ENCODE measurements around the gene REV3L. TPM values are rescaled to one million over a fixed set of nuclear protein-coding genes. Genes with fewer than 3 reads are reported as not detected.
"Not testable (repeated sequence)": the region's sequence is repeated elsewhere in the genome, so short reads cannot be mapped to it uniquely, and the experiment has no call there.

REV3L gene
- total and polyA plus RNA-seq, 2 donors (not counting 1 experiment from before 2014, with no cell fraction given): 42.9 to 127 TPM

DNA sequence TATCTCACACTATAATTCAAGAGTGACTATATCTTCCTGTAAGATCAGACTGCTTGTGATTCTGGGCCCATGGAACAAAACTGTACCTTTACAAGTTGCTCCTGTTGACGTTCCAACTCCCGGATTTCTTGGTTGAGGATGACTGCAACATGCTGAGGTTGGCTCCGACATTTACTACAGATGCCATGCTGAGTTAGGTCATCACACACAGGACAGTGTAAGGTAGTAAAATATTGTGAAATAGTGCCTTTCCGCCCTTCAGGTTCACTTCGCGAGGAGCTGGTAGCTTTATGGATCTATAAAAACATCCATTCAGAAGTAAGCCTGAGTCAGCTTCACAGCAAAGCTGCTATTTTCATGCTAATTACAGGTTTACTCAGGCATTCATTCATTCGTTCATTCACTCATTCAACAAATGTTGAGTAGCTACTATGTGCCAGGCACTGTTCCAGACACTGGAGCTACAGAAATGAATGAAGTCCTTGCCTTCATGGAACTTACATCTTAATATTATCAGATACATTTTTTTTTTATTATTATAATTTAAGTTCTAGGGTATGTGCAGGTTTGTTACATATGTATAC, 175.7 kb downstream of the REV3L start:
- Histone ChIP-seq H3K36me3 (ENCODE audit: control insufficient read depth, insufficient read depth, low read length) (peaks cover 11% of the 10 kb centered on the region), H3K9me3 (ENCODE audit: control insufficient read depth, insufficient read depth, low read depth, low read length) (no peaks in the 10 kb centered on the region), H3K4me2 (ENCODE audit: extremely low read depth, insufficient read depth, low read length) (no peak overlapping the region), H2AFZ (ENCODE audit: low read length) (no peak overlapping the region), H3K27me3 (ENCODE audit: control insufficient read depth, insufficient read depth, low read length) (no peaks in the 10 kb centered on the region), H3K27ac (ENCODE audit: insufficient read depth, low read length) (no peak overlapping the region), H4K20me1 (ENCODE audit: control insufficient read depth, extremely low read depth, insufficient read depth, low read length) (no peaks in the 10 kb centered on the region), H3K9ac (ENCODE audit: insufficient read depth, low read length) (no peak overlapping the region), H3K79me2 (ENCODE audit: control insufficient read depth, insufficient read depth, low read length) (no peaks in the 10 kb centered on the region), H3K4me1 (ENCODE audit: control insufficient read depth, extremely low read depth, insufficient read depth, low read length) (no peaks in the 10 kb centered on the region), H3K4me3 (replicated peaks in 1 of 4; ENCODE audit: control extremely low read depth in 1 of 4, insufficient read depth in 1 of 4, low read depth in 3 of 4, low read length in 4 of 4) (no peak overlapping the region)
- DNase-seq (ENCODE audit: low read depth in 2 of 2): no peak
- TF ChIP-seq, protein P1, sequence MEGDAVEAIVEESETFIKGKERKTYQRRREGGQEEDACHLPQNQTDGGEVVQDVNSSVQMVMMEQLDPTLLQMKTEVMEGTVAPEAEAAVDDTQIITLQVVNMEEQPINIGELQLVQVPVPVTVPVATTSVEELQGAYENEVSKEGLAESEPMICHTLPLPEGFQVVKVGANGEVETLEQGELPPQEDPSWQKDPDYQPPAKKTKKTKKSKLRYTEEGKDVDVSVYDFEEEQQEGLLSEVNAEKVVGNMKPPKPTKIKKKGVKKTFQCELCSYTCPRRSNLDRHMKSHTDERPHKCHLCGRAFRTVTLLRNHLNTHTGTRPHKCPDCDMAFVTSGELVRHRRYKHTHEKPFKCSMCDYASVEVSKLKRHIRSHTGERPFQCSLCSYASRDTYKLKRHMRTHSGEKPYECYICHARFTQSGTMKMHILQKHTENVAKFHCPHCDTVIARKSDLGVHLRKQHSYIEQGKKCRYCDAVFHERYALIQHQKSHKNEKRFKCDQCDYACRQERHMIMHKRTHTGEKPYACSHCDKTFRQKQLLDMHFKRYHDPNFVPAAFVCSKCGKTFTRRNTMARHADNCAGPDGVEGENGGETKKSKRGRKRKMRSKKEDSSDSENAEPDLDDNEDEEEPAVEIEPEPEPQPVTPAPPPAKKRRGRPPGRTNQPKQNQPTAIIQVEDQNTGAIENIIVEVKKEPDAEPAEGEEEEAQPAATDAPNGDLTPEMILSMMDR (conservative IDR thresholded peaks at IDR 0.05 in 1 of 2, IDR thresholded peaks at IDR 0.05 in 1 of 2; ENCODE audit: low read depth in 1 of 2, low read length in 2 of 2): no peak
- no peak for TF ChIP-seq EZH2 (IDR thresholded peaks at IDR 0.05; ENCODE audit: low read length, missing control alignments)

DNA sequence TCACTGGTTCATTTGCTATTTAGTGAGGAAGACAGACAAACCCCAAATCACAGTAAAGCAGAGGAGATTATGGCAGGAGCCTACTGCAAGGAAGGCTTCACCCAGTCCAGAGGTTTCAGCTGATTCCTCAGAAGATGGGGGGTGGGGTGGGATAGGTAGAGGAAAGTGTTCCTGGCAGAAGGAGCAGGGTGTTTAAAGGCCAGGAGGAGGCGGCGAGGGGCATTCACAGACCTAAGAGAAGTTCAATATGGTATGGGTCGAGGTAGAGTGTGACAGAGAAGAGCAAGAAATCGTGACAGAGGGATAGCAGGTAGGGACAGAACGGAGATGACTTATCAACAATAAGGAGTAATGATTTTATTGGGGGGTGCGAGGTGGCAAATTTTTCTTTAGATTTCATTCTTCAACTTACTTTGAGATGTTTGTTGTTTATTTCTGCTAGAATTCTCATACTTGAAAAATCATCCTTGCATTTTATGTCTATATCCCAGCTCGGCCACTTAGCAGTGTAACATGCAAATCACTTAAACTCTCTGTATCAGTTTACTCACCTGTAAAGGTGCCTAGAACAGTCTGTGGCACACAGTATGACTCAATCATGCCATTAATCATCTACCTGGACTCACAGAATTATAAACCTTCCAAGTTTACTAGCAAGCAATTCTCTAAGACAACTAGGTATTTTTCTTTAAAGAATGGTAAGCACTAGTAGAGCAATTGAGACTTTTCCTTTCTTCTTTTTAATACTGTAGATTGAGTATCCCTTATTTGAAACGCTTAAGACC, 176.7 kb downstream of the REV3L start:
- Histone ChIP-seq H3K79me2 (ENCODE audit: control insufficient read depth, insufficient read depth, low read length) (no peaks in the 10 kb centered on the region), H3K4me3 (replicated peaks in 1 of 4; ENCODE audit: control extremely low read depth in 1 of 4, insufficient read depth in 1 of 4, low read depth in 3 of 4, low read length in 4 of 4) (no peak overlapping the region), H3K27me3 (ENCODE audit: control insufficient read depth, insufficient read depth, low read length) (no peaks in the 10 kb centered on the region), H3K27ac (ENCODE audit: insufficient read depth, low read length) (no peak overlapping the region), H3K9me3 (ENCODE audit: control insufficient read depth, insufficient read depth, low read depth, low read length) (no peaks in the 10 kb centered on the region), H3K4me1 (ENCODE audit: control insufficient read depth, extremely low read depth, insufficient read depth, low read length) (no peaks in the 10 kb centered on the region), H3K4me2 (ENCODE audit: extremely low read depth, insufficient read depth, low read length) (no peak overlapping the region), H4K20me1 (ENCODE audit: control insufficient read depth, extremely low read depth, insufficient read depth, low read length) (no peaks in the 10 kb centered on the region), H3K36me3 (ENCODE audit: control insufficient read depth, insufficient read depth, low read length) (peaks cover 11% of the 10 kb centered on the region), H2AFZ (ENCODE audit: low read length) (no peak overlapping the region), H3K9ac (ENCODE audit: insufficient read depth, low read length) (no peak overlapping the region)
- TF ChIP-seq, protein P1 (conservative IDR thresholded peaks at IDR 0.05 in 1 of 2, IDR thresholded peaks at IDR 0.05 in 1 of 2; ENCODE audit: low read depth in 1 of 2, low read length in 2 of 2): no peak
- TF ChIP-seq EZH2 (IDR thresholded peaks at IDR 0.05; ENCODE audit: low read length, missing control alignments): no peak
- no peak for DNase-seq (ENCODE audit: low read depth in 2 of 2)

DNA sequence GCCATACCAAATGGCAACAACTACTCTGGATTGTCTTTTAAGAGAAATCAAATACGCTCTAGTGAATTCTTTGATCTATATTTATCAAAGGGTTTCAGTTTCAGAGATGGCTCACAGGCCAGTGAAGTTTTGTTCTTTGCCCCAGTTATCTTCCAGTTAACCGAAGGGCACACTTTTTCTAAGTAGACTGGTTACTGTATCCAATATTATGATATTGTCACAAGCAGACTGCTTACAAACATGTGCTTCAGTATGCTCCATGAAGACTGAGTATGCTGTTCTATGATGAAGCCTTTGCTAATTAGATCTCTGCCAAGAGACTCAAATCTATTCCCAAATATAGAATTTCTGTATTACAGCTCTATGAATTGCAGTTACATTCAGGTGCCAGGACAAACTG, 181.1 kb downstream of the REV3L start:
- peaks cover 3% of the 10 kb centered on the region for H3K36me3 ChIP-seq (ENCODE audit: control insufficient read depth, insufficient read depth, low read length)
- no peak overlapping the region for H3K4me3 ChIP-seq (replicated peaks in 1 of 4; ENCODE audit: control extremely low read depth in 1 of 4, insufficient read depth in 1 of 4, low read depth in 3 of 4, low read length in 4 of 4)
- H3K4me2 ChIP-seq (ENCODE audit: extremely low read depth, insufficient read depth, low read length): no peak overlapping the region
- no peak overlapping the region for H3K27ac ChIP-seq (ENCODE audit: insufficient read depth, low read length)
- H3K9ac ChIP-seq (ENCODE audit: insufficient read depth, low read length): no peak overlapping the region
- H3K79me2 ChIP-seq (ENCODE audit: control insufficient read depth, insufficient read depth, low read length): no peaks in the 10 kb centered on the region
- H3K4me1 ChIP-seq (ENCODE audit: control insufficient read depth, extremely low read depth, insufficient read depth, low read length): no peaks in the 10 kb centered on the region
- H3K27me3 ChIP-seq (ENCODE audit: control insufficient read depth, insufficient read depth, low read length): no peaks in the 10 kb centered on the region
- no peak for DNase-seq (ENCODE audit: low read depth in 2 of 2)
- H2AFZ ChIP-seq (ENCODE audit: low read length): no peak overlapping the region
- H3K9me3 ChIP-seq (ENCODE audit: control insufficient read depth, insufficient read depth, low read depth, low read length): no peaks in the 10 kb centered on the region
- TF ChIP-seq, protein P1 (conservative IDR thresholded peaks at IDR 0.05 in 1 of 2, IDR thresholded peaks at IDR 0.05 in 1 of 2; ENCODE audit: low read depth in 1 of 2, low read length in 2 of 2): no peak
- TF ChIP-seq EZH2 (IDR thresholded peaks at IDR 0.05; ENCODE audit: low read length, missing control alignments): no peak
- no peaks in the 10 kb centered on the region for H4K20me1 ChIP-seq (ENCODE audit: control insufficient read depth, extremely low read depth, insufficient read depth, low read length)

DNA sequence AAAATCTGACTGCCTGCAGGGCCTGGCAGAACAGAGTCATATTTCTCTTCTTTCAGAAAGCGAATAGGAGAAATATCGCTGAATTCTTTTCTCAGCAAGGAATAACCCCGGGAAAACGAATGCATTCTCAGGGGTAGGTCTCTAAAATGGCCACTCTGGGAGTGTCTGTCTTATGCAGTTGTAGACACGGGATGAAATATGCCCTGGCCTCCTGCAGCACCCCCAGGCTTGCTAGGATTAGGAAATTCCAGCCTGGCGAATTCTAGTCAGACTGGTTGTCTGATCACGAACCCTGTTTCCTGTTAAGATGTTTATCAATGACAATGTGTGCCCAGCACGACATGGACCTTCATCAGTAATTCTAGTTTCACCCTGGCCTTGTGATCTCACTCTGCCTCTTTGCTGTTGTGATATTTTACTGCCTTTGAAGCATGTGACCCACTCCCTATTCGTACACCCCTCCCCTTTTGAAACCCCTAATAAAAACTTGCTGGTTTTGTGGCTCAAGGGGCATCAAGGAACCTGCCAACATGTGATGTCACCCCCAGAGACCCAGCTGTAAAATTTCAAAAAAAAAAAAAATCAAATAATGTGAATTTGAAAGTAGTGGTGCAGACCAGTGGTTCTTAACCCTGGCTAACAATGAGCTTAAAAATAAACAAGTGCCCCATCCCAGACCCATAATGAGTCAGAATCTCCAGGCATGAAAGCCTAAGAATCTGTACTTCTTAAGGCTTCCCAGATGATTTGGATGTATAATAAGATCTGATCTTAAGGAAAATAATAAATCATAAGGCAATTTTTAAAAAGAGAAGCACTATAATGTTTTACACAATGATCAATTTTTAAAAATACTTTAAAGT, 181.8 kb downstream of the REV3L start:
- H3K4me2 ChIP-seq (ENCODE audit: extremely low read depth, insufficient read depth, low read length); H3K79me2 ChIP-seq (ENCODE audit: control insufficient read depth, insufficient read depth, low read length); H3K36me3 ChIP-seq (ENCODE audit: control insufficient read depth, insufficient read depth, low read length); H3K4me3 ChIP-seq (replicated peaks in 1 of 4; ENCODE audit: control extremely low read depth in 1 of 4, insufficient read depth in 1 of 4, low read depth in 3 of 4, low read length in 4 of 4); H3K4me1 ChIP-seq (ENCODE audit: control insufficient read depth, extremely low read depth, insufficient read depth, low read length); H3K9ac ChIP-seq (ENCODE audit: insufficient read depth, low read length); H3K27me3 ChIP-seq (ENCODE audit: control insufficient read depth, insufficient read depth, low read length); H2AFZ ChIP-seq (ENCODE audit: low read length); H3K9me3 ChIP-seq (ENCODE audit: control insufficient read depth, insufficient read depth, low read depth, low read length); H3K27ac ChIP-seq (ENCODE audit: insufficient read depth, low read length); H4K20me1 ChIP-seq (ENCODE audit: control insufficient read depth, extremely low read depth, insufficient read depth, low read length): not testable (repeated sequence)
- peak; percentile 25 to 49 for DNase-seq (ENCODE audit: low read depth in 2 of 2)

Data from fibroblast of lung (primary cell).